ENCODE data around the gene KRT78.

KRT78 gene

GRCh38 chr12:52792185-52793029, 56.4 kb downstream of the KRT78 start:
- DNase-seq = no peak

GRCh38 chr12:52791271-52792184, 57.3 kb downstream of the KRT78 start:
- no peak for DNase-seq

DNA sequence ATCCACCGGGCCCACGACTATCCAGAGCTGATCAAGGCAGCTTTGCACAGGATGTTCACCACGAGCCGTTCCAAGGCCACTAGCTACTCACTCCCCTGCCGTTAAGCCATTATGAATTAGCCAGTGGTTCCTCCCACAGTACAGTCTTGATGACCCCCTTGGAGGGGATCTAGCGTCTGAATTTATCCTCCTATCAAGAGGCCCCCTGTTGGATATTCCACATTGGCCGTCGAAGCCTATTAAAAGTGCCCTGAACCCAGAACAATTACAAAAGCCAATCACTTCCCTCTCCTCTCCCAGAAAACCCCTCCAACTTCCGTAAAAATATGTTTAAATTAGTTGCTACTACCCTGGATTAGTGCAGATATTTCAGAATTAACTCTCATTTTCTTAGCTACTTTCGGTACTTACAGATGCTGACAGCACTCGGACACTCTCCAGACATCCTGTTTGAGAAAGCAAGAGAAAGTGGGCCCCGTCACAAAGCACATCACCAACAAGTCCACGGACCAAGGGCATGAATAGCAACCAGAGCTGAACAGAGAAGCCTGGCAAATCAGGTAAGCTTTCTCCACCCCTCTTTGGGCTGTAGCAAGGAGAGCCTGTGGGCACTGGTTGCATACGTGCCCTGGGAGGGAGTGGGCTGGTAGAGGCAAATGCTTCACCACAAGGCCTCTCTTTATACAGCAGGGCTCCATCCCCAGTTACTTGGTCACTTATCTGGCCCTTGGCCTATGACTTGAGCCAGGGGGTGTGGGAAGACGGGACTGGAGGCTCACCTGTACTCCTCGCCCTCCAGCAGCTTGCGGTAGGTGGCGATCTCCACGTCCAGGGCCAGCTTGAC, 58.1 kb downstream of the KRT78 start:
- no peak for DNase-seq

DNA sequence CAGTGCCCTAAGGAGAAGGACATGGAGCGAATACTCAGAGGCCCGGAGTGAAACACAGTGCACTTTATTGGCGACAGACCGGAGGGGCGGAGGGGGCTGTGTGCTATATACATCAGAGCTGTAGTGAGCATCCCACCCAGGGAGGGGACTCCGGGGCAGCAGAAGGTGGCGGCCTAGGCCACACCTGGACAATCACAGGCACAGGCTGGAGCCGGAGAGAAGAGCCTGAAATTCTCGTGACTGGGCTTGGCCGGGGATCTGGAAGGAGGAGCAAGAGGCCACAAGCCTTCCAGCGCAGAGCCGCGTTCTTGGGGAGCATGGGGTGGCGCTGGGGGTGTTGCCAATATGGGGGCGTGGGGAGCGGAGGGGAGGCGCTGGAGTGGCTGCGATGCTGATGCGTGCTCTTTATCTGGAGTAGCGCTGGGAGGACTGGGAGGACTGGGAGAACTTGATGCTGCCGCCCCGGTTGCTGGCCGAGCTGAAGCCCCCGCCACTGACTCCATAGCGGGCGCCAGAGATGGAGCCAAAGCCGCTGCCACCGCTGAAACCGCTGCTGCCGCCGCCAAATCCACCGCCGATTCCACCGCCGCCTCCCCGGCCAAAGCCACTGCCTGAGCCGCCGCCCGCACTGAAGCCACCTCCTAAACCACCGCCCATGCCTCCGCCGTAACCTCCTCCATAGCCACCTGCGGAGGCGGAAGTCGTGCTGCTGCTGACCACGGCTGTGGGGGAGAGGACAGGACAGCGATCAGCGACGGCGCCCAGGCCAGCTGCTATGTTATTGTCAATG, 59.0 kb downstream of the KRT78 start:
- DNase-seq = no peak

DNA sequence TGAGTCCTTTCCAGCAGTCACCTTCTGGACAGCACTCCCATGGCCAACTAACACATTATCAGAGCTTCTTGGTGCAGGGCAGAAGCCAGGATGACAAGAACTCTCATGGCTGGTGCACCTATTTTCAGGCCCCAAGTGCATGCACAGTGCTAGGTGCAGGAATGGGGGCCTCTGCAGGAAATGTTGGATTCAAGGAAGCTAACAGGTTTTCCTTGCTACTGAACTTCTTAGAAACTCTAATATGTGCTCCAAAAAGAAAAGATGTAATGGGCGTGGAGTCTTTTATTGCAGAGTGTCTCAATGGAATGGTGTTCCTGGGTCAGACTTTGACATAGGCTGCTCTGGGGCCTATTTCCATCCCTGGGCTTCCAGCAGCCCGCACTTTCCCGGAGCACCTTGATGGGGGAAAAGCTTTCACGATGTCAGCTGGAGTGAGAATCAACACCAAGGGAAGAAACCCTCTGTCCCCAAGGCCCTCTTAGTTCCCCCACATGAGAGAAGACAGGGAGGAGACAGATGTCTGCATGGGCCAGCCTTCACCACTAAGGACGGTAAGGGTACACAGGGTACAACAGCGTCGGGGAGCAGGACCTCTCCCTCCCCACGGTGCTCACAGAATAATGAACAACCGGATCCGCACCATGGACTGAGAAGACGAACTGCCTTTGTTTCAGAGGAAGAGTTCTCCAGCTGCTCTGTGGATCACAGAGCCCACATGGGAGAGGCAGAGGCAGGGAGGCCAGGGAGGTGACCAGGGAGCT, 59.7 kb downstream of the KRT78 start:
- no peak for DNase-seq

DNA sequence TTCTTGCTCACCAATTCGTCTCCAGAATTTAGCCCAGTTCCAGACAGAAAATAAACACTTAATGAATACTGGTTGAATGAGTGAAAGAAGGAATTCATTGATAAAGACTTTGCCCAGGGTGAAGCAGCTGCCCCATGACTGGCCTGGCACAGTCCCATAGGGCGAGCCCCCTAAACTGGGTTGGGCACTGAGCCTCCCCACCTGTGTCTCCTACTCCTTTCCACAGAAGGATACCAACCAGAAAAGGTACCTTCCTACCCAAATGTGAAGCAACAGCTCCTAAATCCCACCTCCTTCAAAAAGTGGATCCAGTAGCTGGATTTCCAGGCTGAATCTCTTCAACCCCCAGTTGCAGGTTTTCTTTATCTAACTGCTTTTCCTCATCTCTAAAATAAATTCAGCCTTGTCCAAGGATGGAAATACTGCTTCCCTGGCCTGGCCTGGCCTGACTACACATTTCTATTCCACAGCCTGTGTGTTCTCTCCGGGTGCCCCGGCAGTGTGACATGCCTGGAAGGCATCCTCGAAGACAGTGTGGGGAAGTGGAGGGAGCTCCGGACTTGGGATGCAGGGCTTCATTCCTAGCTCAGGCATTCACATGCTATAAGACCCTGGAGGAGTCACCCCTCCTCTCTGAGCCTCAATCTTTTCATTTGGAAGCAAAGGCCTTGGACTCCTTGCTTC, 60.5 kb downstream of the KRT78 start:
- no peak for DNase-seq
